Skin of body (tissue), 2 donors: Measurements from ENCODE around the gene KCNIP1. TPM values are rescaled to one million over a fixed set of nuclear protein-coding genes. Genes with fewer than 3 reads are reported as not detected.

ENCODE experiments used
- DNase-seq: peaks from one replicate; lab custom pipeline; 2025; lab: John Stamatoyannopoulos, UW
- total RNA-seq: library from RNA; depleted of rRNA; stranded (reverse); fragments of >200 nt; gene quantifications from one replicate; pipeline ENCODE4 v1.2.3, GENCODE V29; 2014

Gene KCNIP1
- total RNA-seq, 1 donor from 2014 or later = 2.5 TPM

DNA sequence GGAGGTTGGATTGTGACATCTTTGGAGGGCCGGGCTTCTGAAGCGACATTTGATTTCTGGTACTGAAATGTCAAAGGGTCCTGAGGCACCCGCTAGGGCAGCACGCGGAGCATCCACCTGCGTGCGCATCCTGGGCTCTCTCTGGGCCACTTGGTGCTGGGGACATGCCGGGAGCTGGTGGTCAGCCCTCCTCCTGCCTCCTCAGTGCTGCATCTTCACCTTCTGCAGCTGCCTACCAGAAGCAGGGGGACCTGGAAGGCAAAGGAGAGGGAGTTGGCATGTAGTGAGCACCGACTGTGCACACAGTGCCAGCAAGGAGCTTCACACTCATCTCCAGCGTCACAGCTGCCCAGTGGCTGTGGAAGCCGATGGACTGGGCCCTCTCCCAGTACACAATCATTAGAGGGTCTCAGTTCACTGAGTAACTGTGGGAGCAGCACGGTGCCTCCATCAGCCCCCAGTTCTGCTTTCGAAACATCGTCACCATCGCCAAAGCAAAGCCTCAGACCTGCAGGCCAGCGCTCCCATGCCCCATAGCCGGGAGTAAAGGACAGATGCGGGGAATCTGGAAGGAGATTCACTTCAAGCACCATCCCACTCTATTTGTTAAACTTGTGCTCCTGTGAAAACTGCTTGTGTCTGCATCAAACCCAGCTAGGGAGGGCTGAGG, 138.4 kb downstream of the KCNIP1 start:
- no peak for DNase-seq

GRCh38 chr5:170642776-170643436, 139.1 kb downstream of the KCNIP1 start:
- no peak for DNase-seq

DNA sequence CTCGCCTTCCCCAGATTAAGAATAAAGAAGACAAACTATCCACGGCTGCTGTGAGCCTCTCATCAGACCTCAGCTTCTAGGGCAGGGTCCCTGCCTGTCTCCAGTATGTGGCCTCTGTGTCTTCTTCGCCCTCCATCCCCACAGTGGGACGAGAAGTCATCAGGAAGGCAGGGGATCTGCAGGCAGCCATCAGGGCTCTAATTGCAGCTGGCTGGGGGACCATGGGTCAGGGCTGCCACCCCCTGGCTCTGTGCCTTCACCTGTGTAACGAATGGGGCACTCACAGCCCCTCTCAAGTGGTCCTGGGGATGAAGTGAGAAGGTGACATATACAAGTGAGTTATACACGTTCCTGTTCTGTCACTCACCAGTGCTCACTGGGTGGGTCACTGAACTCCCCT, 139.8 kb downstream of the KCNIP1 start:
- DNase-seq = no peak

DNA sequence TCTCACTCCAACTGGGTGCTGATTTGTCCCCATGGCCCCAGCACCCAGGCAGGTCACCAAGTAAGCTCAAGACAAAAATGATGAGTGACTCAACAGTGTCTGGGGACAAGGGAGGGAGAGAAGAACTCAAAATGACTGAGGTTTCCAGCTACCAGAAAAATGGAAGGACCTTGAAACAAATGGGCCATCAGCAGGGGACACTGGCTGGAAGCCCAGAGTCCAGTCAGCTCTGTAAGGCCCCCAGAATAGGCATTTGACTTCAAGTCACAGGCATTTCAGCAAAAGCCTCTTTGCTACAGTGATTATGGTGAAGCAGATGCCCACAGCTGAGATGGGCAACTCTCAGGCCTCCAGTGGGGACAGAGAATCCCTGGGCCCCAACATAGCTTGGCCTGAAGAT, 140.7 kb downstream of the KCNIP1 start:
- no peak for DNase-seq

- DNase-seq = no peak
These were observed 144.7 kb downstream of the KCNIP1 start for GRCh38 chr5:170648541-170648940.

DNA sequence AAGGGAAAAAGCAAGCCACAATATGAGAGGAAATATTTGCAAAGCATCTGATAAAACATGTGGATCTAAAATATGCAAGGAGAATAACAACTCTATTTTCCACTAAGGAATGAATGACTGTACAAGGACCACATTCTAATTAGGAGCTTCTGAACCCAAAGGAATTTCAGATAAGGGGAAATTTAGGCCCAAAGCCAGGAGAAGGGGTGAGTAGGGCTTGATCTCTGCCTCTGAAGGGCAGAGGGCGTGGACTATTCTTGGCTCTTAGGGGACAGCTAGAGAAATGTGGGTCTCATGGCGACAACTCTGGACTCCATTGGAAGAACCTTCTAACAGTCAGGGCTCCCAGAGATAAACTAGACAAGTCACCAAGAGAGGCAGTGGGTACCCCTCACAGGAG, 147.0 kb downstream of the KCNIP1 start:
- no peak for DNase-seq

DNA sequence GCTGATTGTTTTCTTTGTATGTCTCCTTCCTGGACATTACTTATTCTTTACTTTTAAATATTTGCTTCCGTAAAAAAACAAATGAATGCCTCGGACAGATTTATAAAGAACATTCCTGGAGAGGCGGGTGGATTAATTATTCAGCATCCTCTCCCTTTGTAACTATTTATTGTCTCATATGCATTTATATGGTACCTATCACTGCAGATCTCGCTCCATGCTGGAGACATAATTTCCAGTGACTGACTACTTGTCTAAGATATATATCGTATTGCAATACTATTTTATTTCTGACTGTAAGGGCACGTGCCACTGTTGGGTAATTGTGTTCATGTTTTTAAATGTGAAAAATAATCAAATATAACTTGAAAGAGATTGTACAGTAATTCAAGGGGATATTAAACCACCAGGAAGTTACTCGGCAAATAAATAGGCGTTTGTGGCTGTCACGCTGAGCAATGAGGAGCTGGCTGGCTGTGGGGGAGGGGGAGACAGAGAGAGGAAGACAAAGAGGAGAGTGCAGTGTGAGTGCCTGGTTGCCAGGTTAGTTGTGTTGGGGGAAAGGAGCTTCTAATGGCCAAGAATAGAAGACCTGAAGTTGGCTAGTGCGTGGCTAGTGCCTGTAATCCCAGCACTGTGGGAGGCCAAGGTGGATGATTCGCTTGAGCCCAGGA, 147.9 kb downstream of the KCNIP1 start:
- DNase-seq = no peak

DNA sequence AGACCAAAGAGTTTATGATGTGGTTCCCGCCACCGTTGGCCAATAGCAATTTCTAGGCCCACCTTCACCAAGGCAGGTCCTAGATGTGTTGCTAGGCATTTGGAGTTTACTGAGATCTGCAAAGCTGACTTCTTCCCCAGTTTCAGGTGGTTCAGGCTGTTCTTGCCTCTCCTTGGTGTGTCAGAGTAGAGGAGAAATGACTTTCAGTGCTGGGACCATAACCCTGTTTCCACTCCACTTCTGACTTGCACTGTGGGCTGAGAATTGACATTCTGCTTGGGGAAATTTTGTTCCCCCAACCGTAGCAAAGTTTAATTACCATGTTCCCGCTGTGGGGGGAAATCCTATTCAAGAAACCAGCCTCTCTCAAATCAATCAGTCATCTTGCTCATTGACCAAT, 151.7 kb downstream of the KCNIP1 start:
- no peak for DNase-seq

GRCh38 chr5:170655920-170656319, 152.1 kb downstream of the KCNIP1 start:
- DNase-seq = no peak

DNA sequence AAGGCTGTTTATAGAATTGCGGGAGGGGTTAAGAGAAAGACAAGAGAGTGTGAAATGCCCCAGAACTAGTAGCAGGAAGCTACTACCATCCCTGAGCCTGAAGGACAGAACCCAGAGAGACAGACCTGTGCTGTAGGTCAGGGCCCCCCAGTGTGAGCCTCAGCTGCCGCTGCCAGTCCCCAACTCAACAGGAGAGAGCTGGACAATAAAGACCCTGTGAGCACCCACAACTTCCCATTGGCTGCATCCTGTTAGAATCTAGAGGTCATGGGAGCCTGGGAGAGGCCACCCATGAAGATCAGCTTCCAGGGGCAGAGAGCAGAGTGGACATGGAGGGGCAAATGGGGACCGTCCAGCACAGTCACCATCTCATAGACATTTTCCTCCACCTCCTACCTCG, 152.5 kb downstream of the KCNIP1 start:
- DNase-seq = no peak

- DNase-seq = no peak
These were observed 156.7 kb downstream of the KCNIP1 start for GRCh38 chr5:170660531-170660930.

DNA sequence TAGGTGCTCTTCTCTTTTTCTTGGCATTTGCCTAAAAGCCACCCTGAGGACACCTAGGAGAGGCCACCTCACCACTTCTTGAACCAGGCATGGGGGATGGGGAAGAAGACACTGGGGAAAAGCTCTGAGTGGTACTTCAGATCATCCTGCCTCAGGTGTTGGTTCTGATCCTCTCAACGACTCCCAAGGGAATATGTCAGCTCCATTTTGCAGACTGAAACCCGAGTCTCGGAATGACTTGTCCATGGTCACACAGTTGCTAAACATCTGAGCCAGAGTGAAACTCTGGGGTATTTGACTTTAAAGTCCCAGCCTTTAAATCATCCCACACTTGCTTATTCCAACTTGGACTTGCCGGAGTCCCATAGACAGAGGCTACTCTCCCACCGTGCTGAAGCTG, 159.1 kb downstream of the KCNIP1 start:
- no peak for DNase-seq

- no peak for DNase-seq
These were observed 175.0 kb downstream of the KCNIP1 start for GRCh38 chr5:170678811-170679210.

- DNase-seq = peak; percentile 6
These were observed 177.2 kb downstream of the KCNIP1 start for GRCh38 chr5:170681013-170681433.

GRCh38 chr5:170691657-170692056, 187.8 kb downstream of the KCNIP1 start:
- DNase-seq = no peak

- DNase-seq = no peak
These were observed 189.9 kb downstream of the KCNIP1 start for GRCh38 chr5:170693701-170694100.

GRCh38 chr5:170694911-170695310, 191.1 kb downstream of the KCNIP1 start:
- DNase-seq = no peak

DNA sequence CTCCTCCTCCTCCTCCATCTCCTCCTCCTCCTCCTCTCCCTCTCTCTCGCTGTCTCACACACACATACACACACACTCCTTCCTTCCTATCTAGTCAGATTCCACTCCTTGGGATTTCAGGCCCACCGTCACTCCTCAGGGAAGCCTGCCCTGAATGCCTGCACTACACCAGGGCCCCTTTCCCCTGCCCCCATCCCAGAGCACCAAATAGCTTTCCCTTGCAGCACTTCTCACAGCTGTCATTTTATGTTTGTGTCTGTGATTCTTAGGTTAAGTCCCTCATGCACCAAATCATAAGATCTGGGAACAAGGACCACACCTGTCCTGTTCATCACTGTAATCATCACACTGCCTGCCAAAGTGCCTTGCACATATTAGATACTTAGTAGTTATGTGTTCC, 193.2 kb downstream of the KCNIP1 start:
- DNase-seq = no peak

DNA sequence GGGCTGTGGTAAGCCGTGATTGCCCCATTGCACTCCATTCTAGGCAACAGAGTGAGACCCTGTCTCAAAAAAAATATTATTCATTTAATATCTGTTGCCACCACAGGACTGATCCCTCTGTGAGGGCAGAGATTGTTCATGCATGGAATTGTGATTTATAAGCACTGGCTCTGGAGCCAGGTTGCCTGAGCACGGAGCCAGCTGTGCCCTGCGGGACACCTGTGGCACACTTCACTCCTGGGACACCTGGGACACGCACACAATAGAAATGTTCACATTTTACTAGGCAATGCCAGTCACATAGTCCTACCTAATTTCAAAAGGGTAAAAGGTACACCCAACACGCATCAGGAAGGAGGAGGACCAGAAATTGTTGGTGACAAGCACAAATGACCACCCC, 196.7 kb downstream of the KCNIP1 start:
- DNase-seq = no peak

- DNase-seq = no peak
These were observed 197.5 kb downstream of the KCNIP1 start for GRCh38 chr5:170701334-170701733.

DNA sequence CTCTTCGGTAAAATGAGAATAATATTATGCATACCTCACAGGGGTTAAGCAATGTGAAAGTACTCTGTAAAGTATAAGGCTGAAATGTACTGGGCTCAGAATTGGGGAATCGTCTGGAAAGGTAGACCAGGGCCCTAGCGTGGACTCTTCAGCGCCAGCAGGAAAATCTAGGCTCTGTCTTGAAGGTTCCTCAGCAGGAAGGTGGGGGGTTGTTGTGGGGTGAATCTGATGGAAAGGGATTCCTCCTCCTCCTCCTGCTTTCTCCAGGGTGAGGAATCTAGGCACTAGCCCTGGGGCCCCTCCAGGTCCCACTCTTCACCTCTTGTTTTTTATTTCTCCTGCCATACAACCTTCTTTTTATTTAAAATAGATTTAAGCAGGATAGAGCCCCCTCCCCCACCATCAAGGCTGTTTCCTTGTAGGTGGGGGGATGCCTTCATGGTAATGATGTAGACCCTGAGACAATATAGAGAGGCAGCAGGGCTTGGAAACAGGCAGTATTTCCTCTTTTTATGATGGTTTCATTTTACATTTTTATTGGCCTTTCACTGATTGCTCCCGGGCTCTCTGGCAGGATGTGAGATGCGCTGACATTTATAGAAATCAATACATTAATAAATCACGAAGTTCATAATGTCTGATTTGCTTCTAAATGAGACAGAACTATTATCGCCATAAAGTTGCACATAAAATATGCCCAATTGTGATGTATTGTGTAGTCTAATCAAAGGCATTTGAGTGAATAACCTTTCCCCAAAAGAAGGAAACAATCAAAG, 200.8 kb downstream of the KCNIP1 start:
- DNase-seq = no peak

DNA sequence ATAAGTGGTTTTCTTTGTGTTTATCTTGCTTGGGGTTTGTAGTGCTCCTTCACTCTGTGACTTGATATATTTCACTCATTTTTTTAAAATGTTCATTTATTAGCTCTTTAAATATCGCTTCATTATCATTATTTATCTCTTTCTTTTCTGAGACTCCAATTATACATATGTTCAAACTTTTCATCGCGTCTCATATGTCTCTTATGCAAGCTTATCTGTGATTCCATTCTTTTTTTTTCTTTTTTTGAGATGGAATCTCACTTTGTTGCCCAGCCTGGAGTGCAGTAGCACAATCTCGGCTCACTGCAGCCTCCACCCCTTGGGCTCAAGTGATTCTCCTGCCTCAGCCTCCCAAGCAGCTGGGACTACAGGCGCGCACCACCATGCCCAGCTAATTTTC, 205.8 kb downstream of the KCNIP1 start:
- no peak for DNase-seq
